ENCODE data around the gene RIPOR2. TPM values are rescaled to one million over a fixed set of nuclear protein-coding genes. Genes with fewer than 3 reads are reported as not detected.

Gene RIPOR2
- total and polyA plus RNA-seq, 4 donors, result 1.6 to 10.9 (median 3.7) TPM

DNA sequence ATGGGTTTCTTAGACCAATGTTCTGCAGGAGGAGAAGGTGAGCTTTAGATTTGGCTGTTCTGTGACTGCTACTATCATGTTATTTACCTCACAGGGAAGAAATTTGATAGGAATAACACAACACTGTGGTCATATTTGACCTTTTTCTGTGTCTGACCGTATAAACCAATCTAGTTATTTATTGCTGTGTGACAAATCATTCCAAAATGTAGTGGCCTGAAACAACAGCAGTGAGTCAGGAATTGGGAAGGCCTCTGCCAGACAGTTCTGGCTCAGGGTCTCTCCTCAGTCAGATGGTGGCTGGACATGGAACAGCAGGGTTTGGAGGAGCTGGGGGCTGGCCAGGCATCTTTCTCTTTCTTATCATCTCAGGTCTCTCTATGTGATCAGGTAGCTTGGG lies 33.0 kb downstream of the RIPOR2 start:
- Histone ChIP-seq H3K9me3 (ENCODE audit: control insufficient read depth in 4 of 4, low read length in 3 of 4) (peaks cover 0 to 4% (median 3%) of the 10 kb centered on the region in 4 donors), H3K9ac (ENCODE audit: low read depth in 1 of 2, low read length in 2 of 2) (no peak overlapping the region), H3K27ac (ENCODE audit: low read depth in 1 of 2, low read length in 2 of 2) (no peak overlapping the region), H3K4me3 (ENCODE audit: low read depth in 1 of 3, low read length in 3 of 3) (no peak overlapping the region), H3K27me3 (ENCODE audit: control insufficient read depth in 4 of 4, insufficient read depth in 4 of 4, low read length in 3 of 4) (no peaks in the 10 kb centered on the region), H3K4me1 (ENCODE audit: control insufficient read depth in 4 of 4, insufficient read depth in 4 of 4, low read length in 3 of 4) (no peaks in the 10 kb centered on the region), H3K36me3 (ENCODE audit: control insufficient read depth in 4 of 4, insufficient read depth in 3 of 4, low read depth in 1 of 4, low read length in 3 of 4) (no peaks in the 10 kb centered on the region)
- WGBS, result 81% methylated on average over 1 of the region's 1 CpG
- DNase-seq (ENCODE audit: low spot score), result no peak
- TF ChIP-seq, protein P1, sequence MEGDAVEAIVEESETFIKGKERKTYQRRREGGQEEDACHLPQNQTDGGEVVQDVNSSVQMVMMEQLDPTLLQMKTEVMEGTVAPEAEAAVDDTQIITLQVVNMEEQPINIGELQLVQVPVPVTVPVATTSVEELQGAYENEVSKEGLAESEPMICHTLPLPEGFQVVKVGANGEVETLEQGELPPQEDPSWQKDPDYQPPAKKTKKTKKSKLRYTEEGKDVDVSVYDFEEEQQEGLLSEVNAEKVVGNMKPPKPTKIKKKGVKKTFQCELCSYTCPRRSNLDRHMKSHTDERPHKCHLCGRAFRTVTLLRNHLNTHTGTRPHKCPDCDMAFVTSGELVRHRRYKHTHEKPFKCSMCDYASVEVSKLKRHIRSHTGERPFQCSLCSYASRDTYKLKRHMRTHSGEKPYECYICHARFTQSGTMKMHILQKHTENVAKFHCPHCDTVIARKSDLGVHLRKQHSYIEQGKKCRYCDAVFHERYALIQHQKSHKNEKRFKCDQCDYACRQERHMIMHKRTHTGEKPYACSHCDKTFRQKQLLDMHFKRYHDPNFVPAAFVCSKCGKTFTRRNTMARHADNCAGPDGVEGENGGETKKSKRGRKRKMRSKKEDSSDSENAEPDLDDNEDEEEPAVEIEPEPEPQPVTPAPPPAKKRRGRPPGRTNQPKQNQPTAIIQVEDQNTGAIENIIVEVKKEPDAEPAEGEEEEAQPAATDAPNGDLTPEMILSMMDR (IDR thresholded peaks at IDR 0.05; ENCODE audit: low read depth, low read length, missing input control), result no peak
- TF ChIP-seq FOXA1 (IDR thresholded peaks at IDR 0.05) (no peak), TAF1 (conservative IDR thresholded peaks at IDR 0.05) (no peak)

- Histone ChIP-seq H3K9ac (ENCODE audit: low read depth in 1 of 2, low read length in 2 of 2) (no peak overlapping the region), H3K4me3 (ENCODE audit: low read depth in 1 of 3, low read length in 3 of 3) (no peak overlapping the region), H3K27me3 (ENCODE audit: control insufficient read depth in 4 of 4, insufficient read depth in 4 of 4, low read length in 3 of 4) (no peaks in the 10 kb centered on the region), H3K27ac (ENCODE audit: low read depth in 1 of 2, low read length in 2 of 2) (no peak overlapping the region), H3K36me3 (ENCODE audit: control insufficient read depth in 4 of 4, insufficient read depth in 3 of 4, low read depth in 1 of 4, low read length in 3 of 4) (no peaks in the 10 kb centered on the region), H3K4me1 (ENCODE audit: control insufficient read depth in 4 of 4, insufficient read depth in 4 of 4, low read length in 3 of 4) (no peaks in the 10 kb centered on the region), H3K9me3 (ENCODE audit: control insufficient read depth in 4 of 4, low read length in 3 of 4) (peaks cover 0 to 4% (median 3%) of the 10 kb centered on the region in 4 donors)
- WGBS, result 88% methylated on average over 9 of the region's 9 CpGs
- TF ChIP-seq NR2F2 (IDR thresholded peaks at IDR 0.05) (no peak), REST (IDR thresholded peaks at IDR 0.05) (no peak)
- no peak for DNase-seq (ENCODE audit: low spot score)
Measured at GRCh38 chr6:24901698-24902328, 33.9 kb downstream of the RIPOR2 start.

GRCh38 chr6:24900917-24901697 lies 34.7 kb downstream of the RIPOR2 start:
- DNase-seq (ENCODE audit: low spot score), result no peak
- no peak for TF ChIP-seq TAF1 (conservative IDR thresholded peaks at IDR 0.05)
- no peak for TF ChIP-seq RXRA (IDR thresholded peaks at IDR 0.05)
- TF ChIP-seq, protein P2, sequence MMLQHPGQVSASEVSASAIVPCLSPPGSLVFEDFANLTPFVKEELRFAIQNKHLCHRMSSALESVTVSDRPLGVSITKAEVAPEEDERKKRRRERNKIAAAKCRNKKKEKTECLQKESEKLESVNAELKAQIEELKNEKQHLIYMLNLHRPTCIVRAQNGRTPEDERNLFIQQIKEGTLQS (IDR thresholded peaks at IDR 0.05), result no peak
- TF ChIP-seq NR2F2 (IDR thresholded peaks at IDR 0.05), result peak; percentile 21
- TF ChIP-seq SP1 (IDR thresholded peaks at IDR 0.05), result no peak
- TF ChIP-seq GABPA (IDR thresholded peaks at IDR 0.05 in 1 of 2, conservative IDR thresholded peaks at IDR 0.05 in 1 of 2), result no peak
- no peak overlapping the region for H3K9ac ChIP-seq (ENCODE audit: low read depth in 1 of 2, low read length in 2 of 2)
- H3K27ac ChIP-seq (ENCODE audit: low read depth in 1 of 2, low read length in 2 of 2), result no peak overlapping the region
- no peaks in the 10 kb centered on the region for H3K27me3 ChIP-seq (ENCODE audit: control insufficient read depth in 4 of 4, insufficient read depth in 4 of 4, low read length in 3 of 4)
- no peak overlapping the region for H3K4me3 ChIP-seq (ENCODE audit: low read depth in 1 of 3, low read length in 3 of 3)
- 80% methylated on average over 6 of the region's 6 CpGs for WGBS
- H3K36me3 ChIP-seq (ENCODE audit: control insufficient read depth in 4 of 4, insufficient read depth in 3 of 4, low read depth in 1 of 4, low read length in 3 of 4), result no peaks in the 10 kb centered on the region
- no peaks in the 10 kb centered on the region for H3K4me1 ChIP-seq (ENCODE audit: control insufficient read depth in 4 of 4, insufficient read depth in 4 of 4, low read length in 3 of 4)
- peaks cover 0 to 4% (median 3%) of the 10 kb centered on the region in 4 donors for H3K9me3 ChIP-seq (ENCODE audit: control insufficient read depth in 4 of 4, low read length in 3 of 4)

All from liver (tissue), 9 donors.